ENCODE data around the gene TMC8. TPM values are rescaled to one million over a fixed set of nuclear protein-coding genes. Genes with fewer than 3 reads are reported as not detected.
A peak's percentile ranks its signal among the peaks of the same experiment; 100 is the strongest.
"Not testable (repeated sequence)": the region's sequence is repeated elsewhere in the genome, so short reads cannot be mapped to it uniquely, and the experiment has no call there.

Gene TMC8
- total and polyA plus RNA-seq, 2 donors, result 2.7 to 3.6 TPM

GRCh38 chr17:78159575-78160158 is 29.1 kb downstream of the TMC8 start:
- DNase-seq (ENCODE audit: extremely low spot score), result no peak
- Histone ChIP-seq H3K4me1 (ENCODE audit: insufficient read depth) (no peaks in the 10 kb centered on the region), H3K36me3 (ENCODE audit: insufficient read depth) (no peaks in the 10 kb centered on the region), H3K4me3 (ENCODE audit: low read depth, low read length) (no peak overlapping the region), H3K27ac (ENCODE audit: low read depth) (no peak overlapping the region)
- 78% methylated on average over 10 of the region's 10 CpGs for WGBS

GRCh38 chr17:78163881-78164747 is 33.5 kb downstream of the TMC8 start:
- H3K36me3 ChIP-seq (ENCODE audit: insufficient read depth), result no peaks in the 10 kb centered on the region
- no peaks in the 10 kb centered on the region for H3K4me1 ChIP-seq (ENCODE audit: insufficient read depth)
- 78% methylated on average over 22 of the region's 22 CpGs for WGBS
- no peak overlapping the region for H3K4me3 ChIP-seq (ENCODE audit: low read depth, low read length)
- no peak overlapping the region for H3K27ac ChIP-seq (ENCODE audit: low read depth)
- DNase-seq (ENCODE audit: extremely low spot score), result no peak

GRCh38 chr17:78164748-78165607 is 34.4 kb downstream of the TMC8 start:
- 89% methylated on average over 16 of the region's 16 CpGs for WGBS

GRCh38 chr17:78166416-78166815 is 35.8 kb downstream of the TMC8 start:
- 67% methylated on average over 6 of the region's 6 CpGs for WGBS
- Histone ChIP-seq H3K36me3 (ENCODE audit: insufficient read depth) (no peaks in the 10 kb centered on the region), H3K27ac (ENCODE audit: low read depth) (no peak overlapping the region), H3K4me1 (ENCODE audit: insufficient read depth) (no peaks in the 10 kb centered on the region), H3K4me3 (ENCODE audit: low read depth, low read length) (no peak overlapping the region)
- no peak for DNase-seq (ENCODE audit: extremely low spot score)

More at GRCh38 chr17:78164748-78165607, 34.4 kb downstream of the TMC8 start:
- H3K4me3 ChIP-seq (ENCODE audit: low read depth, low read length), result no peak overlapping the region
- no peak overlapping the region for H3K27ac ChIP-seq (ENCODE audit: low read depth)
- DNase-seq (ENCODE audit: extremely low spot score), result no peak
- no peaks in the 10 kb centered on the region for H3K36me3 ChIP-seq (ENCODE audit: insufficient read depth)
- no peaks in the 10 kb centered on the region for H3K4me1 ChIP-seq (ENCODE audit: insufficient read depth)

GRCh38 chr17:78168242-78168902 is 37.8 kb downstream of the TMC8 start, which contains the start of gene SYNGR2:
Gene SYNGR2, plus strand, starts transcription at chr17:78168581. Its CDS starts 36 bp downstream, at chr17:78168617.
- H3K4me1 ChIP-seq (ENCODE audit: insufficient read depth), result no peaks in the 10 kb centered on the region
- no peaks in the 10 kb centered on the region for H3K36me3 ChIP-seq (ENCODE audit: insufficient read depth)
- DNase-seq (ENCODE audit: extremely low spot score), result no peak
- peak within 1 kb of the TSS; percentile 80 for H3K4me3 ChIP-seq (ENCODE audit: low read depth, low read length)
- under 1% methylated on average over 84 of the region's 84 CpGs for WGBS
- H3K27ac ChIP-seq (ENCODE audit: low read depth), result peak within 1 kb of the TSS; percentile 64

GRCh38 chr17:78168903-78169793 is 38.6 kb downstream of the TMC8 start:
- DNase-seq (ENCODE audit: extremely low spot score), result no peak
- 9% methylated on average over 38 of the region's 38 CpGs for WGBS
- Histone ChIP-seq H3K4me1 (ENCODE audit: insufficient read depth) (no peaks in the 10 kb centered on the region), H3K4me3 (ENCODE audit: low read depth, low read length) (peak overlapping the region; percentile 80), H3K27ac (ENCODE audit: low read depth) (peak overlapping the region; percentile 64), H3K36me3 (ENCODE audit: insufficient read depth) (no peaks in the 10 kb centered on the region)

GRCh38 chr17:78170692-78171590 is 40.4 kb downstream of the TMC8 start:
- H3K36me3 ChIP-seq (ENCODE audit: insufficient read depth), result no peaks in the 10 kb centered on the region
- DNase-seq (ENCODE audit: extremely low spot score), result no peak
- no peak overlapping the region for H3K4me3 ChIP-seq (ENCODE audit: low read depth, low read length)
- H3K27ac ChIP-seq (ENCODE audit: low read depth), result no peak overlapping the region
- 92% methylated on average over 31 of the region's 31 CpGs for WGBS
- H3K4me1 ChIP-seq (ENCODE audit: insufficient read depth), result no peaks in the 10 kb centered on the region

- H3K4me1 ChIP-seq (ENCODE audit: insufficient read depth); H3K4me3 ChIP-seq (ENCODE audit: low read depth, low read length): not testable (repeated sequence)
- WGBS, result 86% methylated on average over 19 of the region's 19 CpGs
These were observed 41.1 kb downstream of the TMC8 start for GRCh38 chr17:78171591-78172248.

GRCh38 chr17:78172249-78173051 is 41.9 kb downstream of the TMC8 start:
- Histone ChIP-seq H3K4me1 (ENCODE audit: insufficient read depth) (no peaks in the 10 kb centered on the region), H3K36me3 (ENCODE audit: insufficient read depth) (no peaks in the 10 kb centered on the region)

More at GRCh38 chr17:78171591-78172248, 41.1 kb downstream of the TMC8 start:
- H3K36me3 ChIP-seq (ENCODE audit: insufficient read depth); DNase-seq (ENCODE audit: extremely low spot score): not testable (repeated sequence)
- H3K27ac ChIP-seq (ENCODE audit: low read depth), result peak overlapping the region; percentile 34

GRCh38 chr17:78173097-78173715 is 42.6 kb downstream of the TMC8 start:
- H3K27ac ChIP-seq (ENCODE audit: low read depth), result peak overlapping the region; percentile 60
- WGBS, result 34% methylated on average over 11 of the region's 11 CpGs
- H3K36me3 ChIP-seq (ENCODE audit: insufficient read depth), result no peaks in the 10 kb centered on the region
- DNase-seq (ENCODE audit: extremely low spot score), result no peak
- no peaks in the 10 kb centered on the region for H3K4me1 ChIP-seq (ENCODE audit: insufficient read depth)
- H3K4me3 ChIP-seq (ENCODE audit: low read depth, low read length), result no peak overlapping the region

More at GRCh38 chr17:78172249-78173051, 41.9 kb downstream of the TMC8 start:
- Histone ChIP-seq H3K4me3 (ENCODE audit: low read depth, low read length) (no peak overlapping the region), H3K27ac (ENCODE audit: low read depth) (peak overlapping the region; percentile 60)
- 33% methylated on average over 19 of the region's 19 CpGs for WGBS
- DNase-seq (ENCODE audit: extremely low spot score), result no peak

Data from urinary bladder (tissue), 4 donors.